Forelimb muscle (tissue), 1 donor: ENCODE measurements around the gene LEPR. TPM values are rescaled to one million over a fixed set of nuclear protein-coding genes. Genes with fewer than 3 reads are reported as not detected.
"Not testable (repeated sequence)": the region's sequence is repeated elsewhere in the genome, so short reads cannot be mapped to it uniquely, and the experiment has no call there.

Experiments
- DNase-seq: peaks from one replicate; pipeline ENCODE4 v3.0.0-alpha.2; 2013; ENCODE audit warnings: low read depth
- polyA plus RNA-seq: library from polyadenylated mRNA; unstranded; fragments of 120-200 nt; gene quantifications from one replicate; pipeline ENCODE4 v1.2.1, GENCODE V29; 2013; ENCODE audit not compliant: insufficient read length

The LEPR gene, protein sequence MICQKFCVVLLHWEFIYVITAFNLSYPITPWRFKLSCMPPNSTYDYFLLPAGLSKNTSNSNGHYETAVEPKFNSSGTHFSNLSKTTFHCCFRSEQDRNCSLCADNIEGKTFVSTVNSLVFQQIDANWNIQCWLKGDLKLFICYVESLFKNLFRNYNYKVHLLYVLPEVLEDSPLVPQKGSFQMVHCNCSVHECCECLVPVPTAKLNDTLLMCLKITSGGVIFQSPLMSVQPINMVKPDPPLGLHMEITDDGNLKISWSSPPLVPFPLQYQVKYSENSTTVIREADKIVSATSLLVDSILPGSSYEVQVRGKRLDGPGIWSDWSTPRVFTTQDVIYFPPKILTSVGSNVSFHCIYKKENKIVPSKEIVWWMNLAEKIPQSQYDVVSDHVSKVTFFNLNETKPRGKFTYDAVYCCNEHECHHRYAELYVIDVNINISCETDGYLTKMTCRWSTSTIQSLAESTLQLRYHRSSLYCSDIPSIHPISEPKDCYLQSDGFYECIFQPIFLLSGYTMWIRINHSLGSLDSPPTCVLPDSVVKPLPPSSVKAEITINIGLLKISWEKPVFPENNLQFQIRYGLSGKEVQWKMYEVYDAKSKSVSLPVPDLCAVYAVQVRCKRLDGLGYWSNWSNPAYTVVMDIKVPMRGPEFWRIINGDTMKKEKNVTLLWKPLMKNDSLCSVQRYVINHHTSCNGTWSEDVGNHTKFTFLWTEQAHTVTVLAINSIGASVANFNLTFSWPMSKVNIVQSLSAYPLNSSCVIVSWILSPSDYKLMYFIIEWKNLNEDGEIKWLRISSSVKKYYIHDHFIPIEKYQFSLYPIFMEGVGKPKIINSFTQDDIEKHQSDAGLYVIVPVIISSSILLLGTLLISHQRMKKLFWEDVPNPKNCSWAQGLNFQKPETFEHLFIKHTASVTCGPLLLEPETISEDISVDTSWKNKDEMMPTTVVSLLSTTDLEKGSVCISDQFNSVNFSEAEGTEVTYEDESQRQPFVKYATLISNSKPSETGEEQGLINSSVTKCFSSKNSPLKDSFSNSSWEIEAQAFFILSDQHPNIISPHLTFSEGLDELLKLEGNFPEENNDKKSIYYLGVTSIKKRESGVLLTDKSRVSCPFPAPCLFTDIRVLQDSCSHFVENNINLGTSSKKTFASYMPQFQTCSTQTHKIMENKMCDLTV
- 7.4 TPM for polyA plus RNA-seq

DNA sequence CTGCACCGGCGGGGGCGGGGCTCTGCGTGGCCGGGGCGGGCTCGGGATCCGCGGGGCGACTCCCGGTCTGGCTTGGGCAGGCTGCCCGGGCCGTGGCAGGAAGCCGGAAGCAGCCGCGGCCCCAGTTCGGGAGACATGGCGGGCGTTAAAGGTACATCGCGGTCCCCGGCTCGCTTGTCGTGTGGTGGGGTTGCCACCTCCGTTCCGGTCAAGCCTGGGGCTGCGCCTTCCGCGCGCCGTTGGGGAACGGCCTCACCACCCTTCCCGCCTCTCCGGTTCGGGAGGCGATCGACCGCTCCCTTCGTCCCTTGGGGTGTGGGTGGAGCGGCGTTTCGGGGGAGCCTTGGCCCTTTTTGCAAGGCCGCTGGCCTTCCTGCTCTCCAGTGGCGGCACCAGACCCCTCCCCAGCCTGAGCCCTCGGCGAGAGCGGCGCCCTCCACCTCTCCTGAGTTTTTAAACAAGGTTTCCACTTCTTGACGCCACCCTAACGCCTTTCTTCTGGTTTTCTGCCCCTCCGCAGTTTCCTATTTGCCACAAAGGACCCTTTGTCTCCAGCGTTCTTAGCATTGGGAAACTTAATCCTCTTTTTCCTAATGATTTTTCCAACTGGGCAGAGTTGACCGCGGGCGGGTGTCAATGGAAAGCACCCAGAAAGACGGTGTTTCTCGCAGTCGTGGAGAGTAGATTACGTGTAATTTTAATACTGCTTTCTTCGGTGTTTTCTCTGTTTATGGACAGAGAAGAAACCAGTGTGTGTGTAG lies at the start of gene LEPR, which contains the start of gene LEPROT:
Gene LEPR, plus strand, starts transcription at position 79 of the 761 bp plus-strand sequence. CDS start 144,898 bp downstream, outside the sequence.
Gene LEPROT, plus strand, starts transcription at position 79 of the 761 bp plus-strand sequence. Its CDS starts 57 bp downstream, at position 136.
- no peak for DNase-seq

DNA sequence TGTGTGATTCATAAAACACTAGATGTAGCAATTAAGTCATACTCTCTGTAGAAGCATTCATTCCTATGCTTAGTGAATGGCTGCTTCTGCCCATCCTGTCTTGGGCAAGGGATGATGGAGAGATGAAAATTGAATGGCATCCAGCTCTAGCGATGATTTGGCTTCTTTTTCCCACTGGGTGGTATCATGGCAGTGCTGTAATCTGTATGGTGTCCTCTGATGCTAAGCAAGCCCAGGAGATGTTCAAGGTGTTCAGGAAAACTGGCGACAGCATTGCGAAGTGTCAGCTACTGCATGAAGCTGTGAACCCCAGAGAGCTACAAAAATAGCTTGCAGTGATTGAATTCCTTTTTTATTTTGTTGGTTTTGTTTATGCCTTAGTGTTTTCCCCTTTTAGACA lies 48.9 kb upstream of the LEPR start:
- DNase-seq, result no peak

DNA sequence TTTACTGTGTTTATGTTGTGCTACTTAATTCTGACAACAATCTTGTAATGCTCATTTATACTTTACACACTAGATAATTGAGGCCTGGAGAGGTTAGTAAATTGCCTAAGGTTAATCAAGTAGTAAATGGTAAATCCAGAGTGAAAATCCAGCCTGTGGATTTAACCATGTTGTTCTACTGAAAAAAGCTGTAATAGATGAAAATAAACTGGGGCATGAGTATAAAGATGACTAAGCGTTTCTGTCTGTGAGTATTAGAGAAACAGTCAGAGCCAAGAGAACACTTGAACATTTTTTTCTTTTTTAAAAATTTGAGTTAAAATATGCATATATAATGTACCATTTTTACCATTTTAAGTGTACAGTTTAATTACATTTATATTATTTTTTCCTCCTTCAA lies 47.9 kb upstream of the LEPR start:
- DNase-seq, result no peak

DNA sequence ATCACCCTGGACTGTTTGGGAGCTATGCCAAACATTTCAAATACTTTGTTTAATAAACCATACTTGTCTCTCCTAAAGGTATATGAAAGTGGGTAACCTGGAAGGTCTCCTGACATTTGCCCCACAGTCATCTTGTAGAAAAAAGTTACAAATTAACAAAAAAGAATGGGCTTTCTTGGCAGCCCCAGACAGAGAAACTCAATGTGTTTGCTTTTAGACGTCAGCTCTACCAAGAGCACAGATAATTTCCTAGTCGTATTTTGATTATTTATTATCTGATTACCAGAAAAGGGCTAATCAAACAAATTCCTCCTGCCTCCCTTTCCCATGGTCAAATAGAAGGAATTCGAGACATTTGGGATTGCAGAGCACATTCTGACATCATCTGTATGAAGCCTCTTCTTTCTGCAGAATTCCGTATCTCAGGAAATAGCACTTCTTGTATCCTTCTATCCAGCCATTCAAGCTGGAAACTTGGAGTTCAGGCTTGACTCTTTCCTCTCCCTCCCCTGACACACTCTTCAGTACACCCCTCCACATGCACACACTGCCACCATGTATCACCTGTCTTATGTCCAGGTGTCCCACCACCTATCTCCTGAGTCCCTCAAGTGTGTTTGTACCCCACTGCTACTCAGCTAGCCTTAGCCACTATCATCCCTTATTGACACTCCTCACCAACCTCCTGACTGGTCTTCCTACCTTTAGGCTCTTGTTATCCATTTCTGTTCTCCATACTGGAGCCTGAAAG lies 42.8 kb upstream of the LEPR start:
- DNase-seq, result no peak

DNA sequence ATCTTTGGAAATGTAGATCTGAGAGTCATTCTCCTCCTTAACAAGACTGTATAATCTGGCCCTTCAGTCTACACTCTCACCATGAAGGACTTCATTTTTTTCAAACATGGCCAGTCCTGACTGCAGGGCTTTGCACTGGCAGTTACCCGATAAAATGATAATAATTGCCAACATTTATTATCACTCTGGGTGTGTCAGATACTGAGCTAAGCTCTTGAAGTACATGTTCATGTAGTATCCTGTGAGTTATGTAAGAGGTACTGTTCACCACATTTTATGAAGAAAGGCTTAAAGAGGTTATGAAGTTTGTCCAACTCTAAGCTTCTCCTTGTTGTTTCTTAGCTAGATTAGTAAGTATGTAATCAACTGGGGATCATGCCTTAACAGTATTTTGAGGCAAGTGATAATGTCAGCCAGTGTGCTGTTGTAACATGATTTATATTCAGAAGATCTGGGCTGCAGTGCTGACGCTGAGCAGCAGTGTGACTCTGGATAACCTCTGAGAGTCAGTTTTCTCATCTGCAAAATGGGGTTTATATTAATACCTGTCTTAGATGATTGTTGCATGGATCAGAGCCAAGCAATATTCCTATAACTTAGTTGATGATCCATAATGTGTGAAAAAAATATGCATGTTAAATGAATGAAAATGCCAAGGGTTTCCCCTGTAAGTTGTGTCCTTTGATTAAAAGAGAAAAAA lies 42.1 kb upstream of the LEPR start:
- no peak for DNase-seq

DNA sequence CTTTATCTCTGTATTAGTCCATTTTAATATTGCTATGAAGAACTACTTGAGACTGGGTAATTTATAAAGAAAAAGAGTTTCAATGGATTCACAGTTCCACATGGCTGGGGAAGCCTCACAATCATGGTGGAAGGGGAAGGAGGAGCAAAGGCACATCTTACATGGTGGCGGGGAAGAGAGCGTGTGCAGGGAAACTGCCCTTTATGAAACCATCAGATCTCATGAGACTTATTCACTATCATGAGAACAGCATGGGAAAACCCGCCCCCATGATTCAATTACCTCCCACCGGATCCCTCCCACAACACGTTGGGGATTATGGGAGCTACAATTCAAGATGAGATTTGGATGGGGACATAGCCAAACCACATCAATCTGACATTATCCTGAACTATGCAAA lies 36.0 kb upstream of the LEPR start:
- not testable (repeated sequence) for DNase-seq

DNA sequence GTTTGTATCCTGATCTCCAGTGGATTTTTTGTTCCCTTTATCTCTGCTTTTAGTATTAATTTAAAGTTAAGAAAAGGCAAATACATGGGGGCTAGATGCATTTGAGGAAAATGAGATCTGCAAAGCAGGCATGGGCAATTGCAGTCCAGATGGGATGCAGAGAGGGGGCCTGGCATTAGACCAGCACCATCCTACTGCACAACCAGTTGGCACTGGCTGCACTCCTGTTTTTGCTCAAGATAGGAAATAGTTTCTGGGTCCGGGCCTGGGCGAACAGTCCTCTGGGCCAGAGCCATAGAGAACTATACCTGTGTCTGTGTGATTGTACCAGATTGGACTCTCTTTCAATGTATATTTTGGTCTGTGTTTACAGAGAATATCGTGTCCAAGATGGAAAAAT lies 34.0 kb upstream of the LEPR start:
- DNase-seq, result no peak

DNA sequence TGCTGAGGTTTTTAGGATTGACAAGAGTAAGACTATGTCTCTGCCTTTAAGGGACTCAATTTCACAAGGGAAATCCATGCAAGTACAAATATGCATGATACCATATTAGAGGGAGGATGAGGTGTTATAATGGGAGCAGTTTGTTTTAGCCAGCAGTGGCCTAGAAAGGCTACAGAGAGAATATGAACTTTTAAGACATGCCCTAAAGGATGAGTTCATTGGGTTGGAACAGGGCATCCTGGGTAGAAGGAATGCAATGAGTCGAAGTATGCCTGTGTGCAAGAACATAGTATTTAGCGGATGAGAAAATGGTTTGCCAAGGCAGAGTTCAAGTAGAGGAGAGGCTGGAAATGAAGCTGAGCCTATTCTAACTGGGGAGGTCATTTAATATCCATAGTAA lies 32.6 kb upstream of the LEPR start:
- DNase-seq, result no peak

DNA sequence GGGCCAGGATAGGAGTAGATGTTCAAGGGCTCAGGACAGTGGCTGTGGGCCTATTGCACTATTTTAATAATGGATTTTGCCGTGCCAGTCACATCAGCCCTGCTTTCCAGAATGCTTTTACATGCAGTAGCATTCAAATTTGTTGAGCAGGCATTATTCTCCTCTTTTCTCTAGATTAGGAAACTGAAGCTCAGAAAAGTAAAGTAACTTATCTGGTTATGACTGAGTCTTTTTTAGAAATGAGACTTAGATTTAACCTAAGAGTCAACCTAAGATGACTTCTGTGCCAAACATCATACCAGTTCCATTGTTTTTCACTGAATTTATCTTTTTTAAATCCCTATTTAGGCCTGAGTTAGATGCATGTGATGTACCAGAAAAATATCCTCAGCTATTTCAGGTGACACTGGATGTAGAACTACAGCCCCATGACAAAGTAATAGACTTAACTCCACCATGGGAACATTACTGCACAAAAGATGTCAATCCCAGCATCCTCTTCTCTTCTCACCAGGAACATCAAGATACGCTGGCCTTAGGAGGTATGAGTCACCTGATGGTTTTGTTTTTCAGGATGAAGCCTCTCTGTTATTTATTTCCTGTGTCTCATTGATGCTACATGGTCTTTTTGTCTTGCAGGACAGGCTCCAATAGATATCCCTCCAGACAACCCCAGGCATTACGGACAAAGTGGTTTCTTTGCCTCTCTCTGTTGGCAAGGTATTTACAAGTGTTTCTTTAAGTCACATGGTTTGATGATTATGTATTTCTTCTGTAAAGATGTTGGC lies 31.4 kb upstream of the LEPR start:
- no peak for DNase-seq

DNA sequence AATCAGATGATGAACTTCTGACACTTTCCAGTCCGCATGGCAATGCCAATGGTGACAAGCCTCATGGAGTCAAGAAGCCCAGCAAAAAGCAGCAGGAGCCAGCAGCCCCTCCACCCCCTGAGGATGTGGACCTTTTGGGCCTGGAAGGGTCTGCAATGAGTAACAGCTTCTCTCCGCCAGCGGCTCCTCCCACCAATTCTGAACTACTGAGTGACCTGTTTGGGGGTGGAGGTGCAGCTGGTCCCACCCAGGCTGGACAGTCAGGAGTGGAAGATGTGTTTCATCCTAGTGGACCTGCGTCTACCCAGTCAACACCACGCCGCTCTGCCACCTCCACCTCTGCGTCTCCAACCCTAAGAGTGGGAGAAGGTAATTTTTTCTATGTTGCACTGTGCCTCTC lies 28.0 kb upstream of the LEPR start:
- DNase-seq, result no peak

DNA sequence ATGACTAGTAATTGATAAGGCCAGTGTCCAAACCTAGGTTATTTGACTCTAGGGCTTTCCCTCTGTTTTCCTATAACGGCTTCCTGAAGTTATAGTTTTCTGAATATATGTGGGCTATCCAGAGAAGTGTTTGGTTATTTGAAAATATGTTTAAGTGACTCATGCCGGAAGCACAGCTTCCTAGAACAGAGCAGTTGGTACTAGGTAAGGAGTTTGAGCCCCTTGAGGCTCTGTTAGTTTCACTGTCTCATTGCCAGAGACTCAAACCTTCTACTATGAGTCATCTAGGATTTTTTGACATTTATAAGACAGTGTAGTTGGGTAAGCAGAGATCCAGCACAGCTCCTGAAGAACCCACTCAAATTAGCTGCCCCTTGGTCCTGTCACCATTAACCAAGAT lies 27.1 kb upstream of the LEPR start:
- DNase-seq, result no peak

DNA sequence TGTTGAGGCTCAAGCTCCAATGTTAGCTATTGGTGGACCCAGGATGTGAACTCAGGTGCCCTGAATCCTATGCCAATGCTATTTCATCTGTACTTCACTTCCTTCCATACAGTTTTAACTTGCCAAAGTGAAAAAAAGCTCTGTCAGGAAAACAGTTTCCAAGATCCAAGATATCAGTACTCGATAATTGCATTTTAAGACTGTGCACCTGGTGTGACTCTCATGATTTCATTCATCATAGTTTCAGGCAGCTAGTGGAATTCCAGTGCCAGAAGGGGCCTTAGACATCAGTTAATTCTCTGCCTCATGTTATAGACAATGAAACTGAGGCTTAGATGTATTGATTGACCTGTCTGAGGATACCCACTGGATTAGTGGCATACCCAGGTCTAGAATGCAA lies 26.5 kb upstream of the LEPR start:
- no peak for DNase-seq

DNA sequence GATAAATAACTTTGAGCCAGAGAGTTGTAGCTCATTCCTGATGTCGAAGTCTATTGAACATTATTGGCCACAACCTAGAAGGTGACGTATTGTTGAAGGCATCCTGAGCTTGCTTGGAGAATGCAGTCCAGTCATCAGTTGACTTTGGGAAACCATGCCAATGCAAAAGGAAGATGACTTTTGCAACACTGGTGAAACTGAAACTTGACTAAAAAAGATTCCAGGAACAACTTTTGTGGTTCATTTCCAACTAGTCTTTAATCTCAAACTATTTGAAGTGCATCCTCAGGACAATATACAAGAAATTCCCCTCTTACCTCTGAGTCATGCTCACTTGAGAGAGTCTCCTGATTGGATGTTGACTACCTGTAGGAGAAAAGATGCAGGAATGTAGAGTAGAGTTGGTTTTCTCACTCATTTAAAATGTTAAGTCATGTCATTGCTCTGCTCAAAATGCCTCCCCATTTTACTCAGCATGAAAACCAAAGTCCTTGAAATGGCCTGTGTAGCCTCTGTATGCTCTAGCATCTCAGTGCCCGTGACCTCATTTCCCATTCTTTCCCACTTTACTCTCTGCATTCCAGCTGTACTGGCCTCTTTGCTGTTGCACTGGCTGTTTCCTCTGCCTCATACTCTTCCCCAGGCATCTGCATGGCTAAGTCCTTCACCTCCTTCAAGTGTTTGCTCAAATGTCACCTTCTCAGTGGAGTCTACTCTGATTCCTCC lies 24.4 kb upstream of the LEPR start:
- DNase-seq, result no peak

DNA sequence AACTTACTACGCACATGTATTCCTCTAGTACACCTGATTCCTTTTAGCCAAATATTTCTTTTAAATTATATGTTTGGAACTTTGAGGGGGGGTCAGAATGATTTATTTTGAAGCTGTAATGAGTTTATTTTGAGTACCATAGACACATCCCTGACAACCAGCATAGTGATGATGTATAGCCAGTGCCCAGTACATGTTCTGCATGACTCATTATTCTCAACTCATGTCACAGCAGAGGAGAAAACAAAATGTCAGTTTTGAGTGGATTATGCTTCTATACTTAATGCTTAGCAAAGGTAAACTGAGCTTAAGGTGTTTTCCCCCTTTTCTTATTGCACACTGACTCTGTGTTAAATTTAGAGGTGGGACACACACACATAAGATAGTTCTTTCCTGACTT lies 22.4 kb upstream of the LEPR start:
- no peak for DNase-seq

DNA sequence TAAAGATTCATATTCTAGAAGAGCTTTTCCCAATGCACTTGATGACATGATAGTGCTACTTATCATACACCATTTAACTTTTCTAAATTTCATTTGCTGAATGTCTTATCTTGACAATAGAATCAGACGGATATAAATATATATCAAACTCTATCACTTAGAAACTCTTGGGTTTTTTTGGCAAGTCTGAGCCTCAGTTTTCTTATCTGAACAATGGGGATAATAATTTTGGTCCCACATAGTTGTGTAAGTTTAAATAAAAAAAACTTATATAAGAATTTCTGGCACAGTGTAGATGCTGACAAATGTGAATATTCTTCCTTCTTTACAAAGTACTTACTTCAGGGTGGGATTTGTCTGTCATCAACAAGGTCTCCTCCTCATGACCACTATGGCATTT lies 21.5 kb upstream of the LEPR start:
- DNase-seq, result no peak

DNA sequence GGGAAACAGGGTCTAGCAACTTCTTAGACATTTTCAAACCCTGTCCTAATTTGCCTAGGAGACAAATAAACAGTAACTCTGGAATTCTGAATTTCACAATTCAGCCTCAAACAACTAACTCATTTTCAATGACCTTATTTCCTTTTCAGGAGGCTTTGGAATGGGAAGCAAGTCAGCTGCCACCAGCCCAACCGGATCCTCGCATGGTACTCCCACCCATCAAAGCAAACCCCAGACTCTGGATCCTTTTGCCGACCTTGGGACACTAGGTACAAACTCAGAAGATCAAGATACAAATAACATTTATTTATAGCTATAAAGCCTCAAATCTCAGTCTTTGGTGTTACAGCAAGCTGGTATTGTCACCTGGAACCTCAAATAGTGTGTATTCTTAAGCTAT lies 18.9 kb upstream of the LEPR start:
- no peak for DNase-seq

DNA sequence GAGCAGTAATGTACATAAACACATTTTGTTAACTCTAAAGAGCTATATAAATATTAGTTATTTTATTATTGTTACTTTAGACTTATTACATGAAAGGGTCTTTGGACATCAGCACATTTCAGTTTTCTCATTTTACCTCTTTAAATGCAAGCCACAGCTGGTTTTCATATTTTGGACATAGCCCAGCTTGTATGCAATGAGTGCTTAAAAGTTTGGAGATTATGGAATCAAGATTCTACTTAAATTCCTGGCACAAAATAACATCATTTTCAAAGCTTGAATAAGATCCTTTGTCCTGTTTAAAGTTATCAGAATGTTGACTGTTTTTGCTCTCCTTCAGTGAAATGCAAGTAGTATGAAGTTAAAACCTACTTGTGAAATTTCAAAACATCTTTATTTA lies 15.5 kb upstream of the LEPR start:
- no peak for DNase-seq

DNA sequence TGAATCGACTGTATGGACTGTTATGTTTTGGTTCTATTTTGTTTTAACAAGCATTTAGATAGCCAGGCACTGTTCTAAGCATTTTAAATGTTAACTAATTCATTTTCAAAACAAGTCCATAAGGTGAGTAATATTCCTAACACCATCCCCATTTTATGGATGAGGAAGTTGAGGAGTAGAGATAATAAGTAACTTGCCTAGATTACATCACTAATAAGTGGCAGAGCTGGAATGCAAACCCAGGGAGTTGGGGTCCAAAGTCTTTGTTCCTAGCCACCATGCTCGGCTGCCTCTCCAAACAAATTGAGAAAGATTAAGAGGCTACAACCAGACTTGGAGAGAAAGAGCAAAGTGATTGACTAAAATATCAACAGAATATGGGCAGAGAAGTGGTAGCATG lies 12.6 kb upstream of the LEPR start:
- DNase-seq, result no peak

DNA sequence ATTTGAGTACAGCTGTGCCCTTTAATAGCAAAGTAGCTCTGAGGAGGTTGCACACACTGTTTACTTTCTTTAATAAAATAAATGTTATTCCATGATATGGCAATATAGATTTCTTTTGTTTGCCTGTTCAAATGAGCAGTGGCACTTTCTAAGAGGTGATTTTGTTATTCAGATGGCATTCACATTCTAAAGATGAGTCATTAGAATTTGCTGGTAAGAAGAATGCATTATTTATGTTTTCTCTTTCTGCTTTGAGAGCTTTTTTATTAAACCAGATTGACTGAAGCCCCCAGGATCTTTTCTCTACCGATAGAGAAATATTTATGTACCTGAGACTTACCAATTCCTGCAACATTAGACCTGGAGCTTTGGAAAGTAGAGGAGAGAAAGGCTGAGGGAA lies 11.2 kb upstream of the LEPR start:
- DNase-seq, result no peak
